ENCODE results near the gene FOXP1. TPM values are rescaled to one million over a fixed set of nuclear protein-coding genes. Genes with fewer than 3 reads are reported as not detected.

Gene FOXP1
- total RNA-seq, 4 donors from 2014 or later: 103 to 173 (median 140) TPM

GRCh38 chr3:71077070-71077469 lies 506.5 kb downstream of the FOXP1 start:
- H3K4me3 ChIP-seq: no peak overlapping the region
- H3K9me3 ChIP-seq: no peaks in the 10 kb centered on the region
- H3K36me3 ChIP-seq: no peaks in the 10 kb centered on the region
- H3K27ac ChIP-seq: peak overlapping the region in 1 of 4 donors; percentile 11
- H3K27me3 ChIP-seq: no peaks in the 10 kb centered on the region
- no peak for DNase-seq
- TF ChIP-seq POLR2A (IDR thresholded peaks at IDR 0.05): no peak
- TF ChIP-seq CTCF (IDR thresholded peaks at IDR 0.05): no peak
- H3K4me1 ChIP-seq: peaks cover 0 to 38% (median 11%) of the 10 kb centered on the region in 4 donors

- H3K36me3 ChIP-seq: no peaks in the 10 kb centered on the region
- peak overlapping the region in 1 of 4 donors; percentile 11 for H3K27ac ChIP-seq
- no peaks in the 10 kb centered on the region for H3K9me3 ChIP-seq
- peaks cover 0 to 38% (median 11%) of the 10 kb centered on the region in 4 donors for H3K4me1 ChIP-seq
- TF ChIP-seq CTCF (IDR thresholded peaks at IDR 0.05): no peak
- no peak for TF ChIP-seq POLR2A (IDR thresholded peaks at IDR 0.05)
- no peak overlapping the region for H3K4me3 ChIP-seq
- no peak for DNase-seq
- H3K27me3 ChIP-seq: no peaks in the 10 kb centered on the region
Measured at GRCh38 chr3:71076361-71077002, 507.0 kb downstream of the FOXP1 start.

GRCh38 chr3:71075494-71075893 lies 508.0 kb downstream of the FOXP1 start:
- TF ChIP-seq POLR2A (IDR thresholded peaks at IDR 0.05) (no peak), CTCF (IDR thresholded peaks at IDR 0.05) (no peak)
- Histone ChIP-seq H3K4me3 (no peak overlapping the region), H3K27ac (no peak overlapping the region), H3K36me3 (no peaks in the 10 kb centered on the region), H3K27me3 (no peaks in the 10 kb centered on the region), H3K9me3 (no peaks in the 10 kb centered on the region), H3K4me1 (peaks cover 0 to 41% (median 11%) of the 10 kb centered on the region in 4 donors)
- no peak for DNase-seq

GRCh38 chr3:71074423-71074822 lies 509.1 kb downstream of the FOXP1 start:
- no peak overlapping the region for H3K27ac ChIP-seq
- H3K27me3 ChIP-seq: no peaks in the 10 kb centered on the region
- no peaks in the 10 kb centered on the region for H3K9me3 ChIP-seq
- no peaks in the 10 kb centered on the region for H3K36me3 ChIP-seq
- no peak overlapping the region for H3K4me3 ChIP-seq
- peaks cover 0 to 43% (median 11%) of the 10 kb centered on the region in 4 donors for H3K4me1 ChIP-seq
- DNase-seq: no peak
- no peak for TF ChIP-seq POLR2A (IDR thresholded peaks at IDR 0.05)
- TF ChIP-seq CTCF (IDR thresholded peaks at IDR 0.05): no peak

- Histone ChIP-seq H3K4me3 (no peak overlapping the region), H3K4me1 (peaks cover 0 to 36% (median 2%) of the 10 kb centered on the region in 4 donors), H3K27ac (peak overlapping the region in 1 of 4 donors; percentile 13)
Measured at GRCh38 chr3:71072986-71073385, 510.5 kb downstream of the FOXP1 start.

More at GRCh38 chr3:71072986-71073385, 510.5 kb downstream of the FOXP1 start:
- DNase-seq: no peak
- Histone ChIP-seq H3K36me3 (no peaks in the 10 kb centered on the region), H3K27me3 (no peaks in the 10 kb centered on the region), H3K9me3 (no peaks in the 10 kb centered on the region)
- TF ChIP-seq POLR2A (IDR thresholded peaks at IDR 0.05) (no peak), CTCF (IDR thresholded peaks at IDR 0.05) (no peak)
